GM21786 (cell line): ENCODE data around the gene CXADR.
"Not testable (repeated sequence)": the region's sequence is repeated elsewhere in the genome, so short reads cannot be mapped to it uniquely, and the experiment has no call there.

Source experiments
- ATAC-seq: cut with Tn5 transposase; IDR thresholded peaks from one replicate; pipeline ENCODE4 v1.9.1; 2021; ENCODE audit not compliant: unreplicated experiment

CXADR gene

GRCh38 chr21:17501107-17502006 lies 11.5 kb upstream of the CXADR start:
- no peak for ATAC-seq

GRCh38 chr21:17502985-17503384 lies 9.9 kb upstream of the CXADR start:
- ATAC-seq: not testable (repeated sequence)

GRCh38 chr21:17506951-17507350 lies 5.9 kb upstream of the CXADR start:
- ATAC-seq: no peak

- ATAC-seq: no peak
These were observed 5.3 kb upstream of the CXADR start for GRCh38 chr21:17507591-17507990.

- no peak for ATAC-seq
These were observed 626 bp downstream of the CXADR start for GRCh38 chr21:17513214-17514123.

- ATAC-seq: no peak
These were observed 1.4 kb downstream of the CXADR start for GRCh38 chr21:17514124-17514845.

- ATAC-seq: not testable (repeated sequence)
These were observed 4.2 kb downstream of the CXADR start for GRCh38 chr21:17517008-17517407.

GRCh38 chr21:17519208-17519738 lies 6.4 kb downstream of the CXADR start:
- ATAC-seq: no peak

GRCh38 chr21:17519965-17520609 lies 7.2 kb downstream of the CXADR start:
- no peak for ATAC-seq

GRCh38 chr21:17523007-17523451 lies 10.2 kb downstream of the CXADR start:
- no peak for ATAC-seq

GRCh38 chr21:17523979-17524494 lies 11.2 kb downstream of the CXADR start:
- not testable (repeated sequence) for ATAC-seq

- no peak for ATAC-seq
These were observed 11.8 kb downstream of the CXADR start for GRCh38 chr21:17524635-17525034.

- ATAC-seq: no peak
These were observed 13.9 kb downstream of the CXADR start for GRCh38 chr21:17526776-17527175.

GRCh38 chr21:17527240-17527639 lies 14.4 kb downstream of the CXADR start:
- ATAC-seq: no peak

- ATAC-seq: no peak
These were observed 14.9 kb downstream of the CXADR start for GRCh38 chr21:17527711-17528110.

GRCh38 chr21:17529648-17530047 lies 16.8 kb downstream of the CXADR start:
- ATAC-seq: no peak

GRCh38 chr21:17532292-17532691 lies 19.4 kb downstream of the CXADR start:
- ATAC-seq: no peak

- ATAC-seq: no peak
These were observed 23.5 kb downstream of the CXADR start for GRCh38 chr21:17536381-17536780.

GRCh38 chr21:17537299-17537698 lies 24.5 kb downstream of the CXADR start:
- no peak for ATAC-seq

- no peak for ATAC-seq
These were observed 25.7 kb downstream of the CXADR start for GRCh38 chr21:17538576-17538975.
